GM12878 (cell line): ENCODE data around the gene DCAF7. TPM values are rescaled to one million over a fixed set of nuclear protein-coding genes. Genes with fewer than 3 reads are reported as not detected.

ENCODE experiments used
- BACH1 ChIP-seq: fragments of 450-650 bp; IDR thresholded peaks from 2 replicates; pipeline ENCODE4 v1.6.1; 2017; ENCODE audit warnings: mild to moderate bottlenecking, borderline replicate concordance
- CREM ChIP-seq: IDR thresholded peaks from 2 replicates; pipeline ENCODE4 v1.6.1; 2014; ENCODE audit warnings: antibody characterized with exemption, low read depth
- EP300 ChIP-seq, 2 experiments: fragments of 150-350 bp in 1 of 2; IDR thresholded peaks; 2 replicates each; pipeline ENCODE4 v1.6.1; 2011 to 2012; ENCODE audit warnings: low read depth in 2 of 2, low read length in 2 of 2, borderline replicate concordance in 1 of 2, improper control_type of control experiment in 1 of 2, inconsistent platforms in 1 of 2; ENCODE audit not compliant: control insufficient read depth in 1 of 2
- IKZF2 ChIP-seq, 2 experiments: fragments of 450-650 bp; IDR thresholded peaks; 2 replicates each; pipeline ENCODE4 v1.6.1; 2017; ENCODE audit warnings: mild to moderate bottlenecking in 2 of 2, moderate library complexity in 2 of 2
- NFIC ChIP-seq: IDR thresholded peaks from 2 replicates; pipeline ENCODE4 v1.6.1; 2012; ENCODE audit warnings: low read depth, mild to moderate bottlenecking, inconsistent platforms, low read length, moderate library complexity
- NFXL1 ChIP-seq: fragments of 450-650 bp; IDR thresholded peaks from 2 replicates; pipeline ENCODE4 v1.6.1; 2017; ENCODE audit warnings: antibody characterized with exemption, mild to moderate bottlenecking, borderline replicate concordance
- RUNX3 ChIP-seq: IDR thresholded peaks from 2 replicates; pipeline ENCODE4 v1.6.1; 2012; ENCODE audit warnings: low read length, inconsistent platforms
- ZNF217 ChIP-seq: fragments of 450-650 bp; IDR thresholded peaks from 2 replicates; pipeline ENCODE4 v1.6.1; 2017; ENCODE audit warnings: antibody characterized with exemption, mild to moderate bottlenecking
- polyA plus RNA-seq, 11 experiments: library from polyadenylated mRNA; depleted of rRNA in 4 of 11; unstranded in 6 of 11; stranded (reverse) in 5 of 11; fragments of >200 nt; fragmentation: Nextera tagmentation in 4 of 11; fragmentation: Illumina TruSeq in 1 of 11; extraction: Ambion mirVana in 4 of 11; extraction: Trizol in 1 of 11; gene quantifications; 1 replicate in 1 of 11; 2 replicates in 10 of 11; pipeline versions ENCODE4 v1.2.1 to v1.2.3, GENCODE V29; 2011 to 2016; ENCODE audit warnings: inconsistent platforms in 2 of 11, missing spikeins in 2 of 11, low read depth in 1 of 11
- total RNA-seq, 4 experiments: library from RNA; depleted of rRNA in 3 of 4; stranded (reverse); fragments of >200 nt in 3 of 4; fragmentation: Illumina TruSeq in 1 of 4; extraction: Trizol in 1 of 4; gene quantifications; 2 replicates each; pipeline versions ENCODE4 v1.2.1 to v1.2.3, GENCODE V29; 2013 to 2021
- TF ChIP-seq, protein P1 (sequence below): IDR thresholded peaks from 2 replicates; pipeline ENCODE4 v1.6.1; 2012; ENCODE audit warnings: improper control_type of control experiment, low read depth, low read length; ENCODE audit not compliant: insufficient replicate concordance
- TF ChIP-seq, protein P2 (sequence below): fragments of 450-650 bp; IDR thresholded peaks from 2 replicates; pipeline ENCODE4 v1.6.1; 2016; ENCODE audit warnings: mild to moderate bottlenecking, moderate library complexity, borderline replicate concordance

DCAF7 gene
- total and polyA plus RNA-seq, 10 of the 15 experiments (the other 5 are each of a cell fraction or from before 2014, with no cell fraction given) = 27.0 to 103 (median 54.5) TPM

DNA sequence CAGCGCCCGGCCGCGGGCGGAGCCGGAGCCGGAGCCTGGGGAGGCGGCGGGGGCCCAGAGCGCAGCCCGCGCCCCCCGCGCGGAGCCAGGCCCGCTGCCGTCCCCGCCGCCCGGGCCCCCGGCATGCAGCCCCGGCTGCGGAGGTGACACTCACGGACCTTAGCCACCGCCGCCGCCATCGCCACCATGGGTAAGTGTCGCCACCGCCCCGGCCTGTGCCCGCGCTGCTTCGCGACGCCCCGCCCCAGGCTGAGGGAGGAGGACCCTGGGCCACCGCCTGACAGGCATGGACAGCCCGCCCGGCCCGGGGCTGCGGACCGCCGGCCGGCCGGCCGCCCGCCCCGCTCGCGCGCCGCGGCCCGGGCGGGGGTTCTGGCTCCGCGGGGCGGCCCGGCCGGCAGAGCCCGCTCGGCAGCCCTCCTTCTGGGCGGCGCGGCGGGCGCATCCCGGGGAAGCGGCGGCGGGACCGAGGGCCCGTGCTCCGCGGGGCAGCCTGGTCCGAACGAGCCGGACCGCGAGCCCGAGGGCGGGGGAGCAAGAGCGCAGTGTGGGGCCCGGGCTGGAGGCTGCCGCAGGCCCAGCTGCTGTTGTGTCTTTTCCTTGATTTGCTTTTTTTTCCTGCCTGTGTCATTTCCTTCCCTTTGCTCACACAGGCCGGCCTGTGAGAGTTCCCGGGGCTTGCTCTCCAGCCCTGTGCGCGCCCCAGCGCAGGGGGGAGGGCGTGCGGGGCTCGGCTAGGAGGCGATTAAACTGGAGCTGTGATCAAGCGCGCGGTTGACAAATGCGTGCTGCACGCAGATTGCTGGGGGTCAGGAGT, 72.5 kb downstream of the DCAF7 start (continued):
- TF ChIP-seq, protein P1, sequence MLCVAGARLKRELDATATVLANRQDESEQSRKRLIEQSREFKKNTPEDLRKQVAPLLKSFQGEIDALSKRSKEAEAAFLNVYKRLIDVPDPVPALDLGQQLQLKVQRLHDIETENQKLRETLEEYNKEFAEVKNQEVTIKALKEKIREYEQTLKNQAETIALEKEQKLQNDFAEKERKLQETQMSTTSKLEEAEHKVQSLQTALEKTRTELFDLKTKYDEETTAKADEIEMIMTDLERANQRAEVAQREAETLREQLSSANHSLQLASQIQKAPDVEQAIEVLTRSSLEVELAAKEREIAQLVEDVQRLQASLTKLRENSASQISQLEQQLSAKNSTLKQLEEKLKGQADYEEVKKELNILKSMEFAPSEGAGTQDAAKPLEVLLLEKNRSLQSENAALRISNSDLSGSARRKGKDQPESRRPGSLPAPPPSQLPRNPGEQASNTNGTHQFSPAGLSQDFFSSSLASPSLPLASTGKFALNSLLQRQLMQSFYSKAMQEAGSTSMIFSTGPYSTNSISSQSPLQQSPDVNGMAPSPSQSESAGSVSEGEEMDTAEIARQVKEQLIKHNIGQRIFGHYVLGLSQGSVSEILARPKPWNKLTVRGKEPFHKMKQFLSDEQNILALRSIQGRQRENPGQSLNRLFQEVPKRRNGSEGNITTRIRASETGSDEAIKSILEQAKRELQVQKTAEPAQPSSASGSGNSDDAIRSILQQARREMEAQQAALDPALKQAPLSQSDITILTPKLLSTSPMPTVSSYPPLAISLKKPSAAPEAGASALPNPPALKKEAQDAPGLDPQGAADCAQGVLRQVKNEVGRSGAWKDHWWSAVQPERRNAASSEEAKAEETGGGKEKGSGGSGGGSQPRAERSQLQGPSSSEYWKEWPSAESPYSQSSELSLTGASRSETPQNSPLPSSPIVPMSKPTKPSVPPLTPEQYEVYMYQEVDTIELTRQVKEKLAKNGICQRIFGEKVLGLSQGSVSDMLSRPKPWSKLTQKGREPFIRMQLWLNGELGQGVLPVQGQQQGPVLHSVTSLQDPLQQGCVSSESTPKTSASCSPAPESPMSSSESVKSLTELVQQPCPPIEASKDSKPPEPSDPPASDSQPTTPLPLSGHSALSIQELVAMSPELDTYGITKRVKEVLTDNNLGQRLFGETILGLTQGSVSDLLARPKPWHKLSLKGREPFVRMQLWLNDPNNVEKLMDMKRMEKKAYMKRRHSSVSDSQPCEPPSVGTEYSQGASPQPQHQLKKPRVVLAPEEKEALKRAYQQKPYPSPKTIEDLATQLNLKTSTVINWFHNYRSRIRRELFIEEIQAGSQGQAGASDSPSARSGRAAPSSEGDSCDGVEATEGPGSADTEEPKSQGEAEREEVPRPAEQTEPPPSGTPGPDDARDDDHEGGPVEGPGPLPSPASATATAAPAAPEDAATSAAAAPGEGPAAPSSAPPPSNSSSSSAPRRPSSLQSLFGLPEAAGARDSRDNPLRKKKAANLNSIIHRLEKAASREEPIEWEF = no peak
- TF ChIP-seq EP300 (IDR thresholded peaks at IDR 0.05; ENCODE audit: borderline replicate concordance in 1 of 2, control insufficient read depth in 1 of 2, low read depth in 2 of 2, low read length in 2 of 2) = no peak
- TF ChIP-seq BACH1 = peak; percentile 63; the same call in 1 of the 2 replicates
- no peak for TF ChIP-seq NFIC
- no peak for TF ChIP-seq IKZF2 (IDR thresholded peaks at IDR 0.05)
- TF ChIP-seq CREM = no peak
- TF ChIP-seq RUNX3 = no peak
- TF ChIP-seq NFXL1 = no peak
- TF ChIP-seq, protein P2, sequence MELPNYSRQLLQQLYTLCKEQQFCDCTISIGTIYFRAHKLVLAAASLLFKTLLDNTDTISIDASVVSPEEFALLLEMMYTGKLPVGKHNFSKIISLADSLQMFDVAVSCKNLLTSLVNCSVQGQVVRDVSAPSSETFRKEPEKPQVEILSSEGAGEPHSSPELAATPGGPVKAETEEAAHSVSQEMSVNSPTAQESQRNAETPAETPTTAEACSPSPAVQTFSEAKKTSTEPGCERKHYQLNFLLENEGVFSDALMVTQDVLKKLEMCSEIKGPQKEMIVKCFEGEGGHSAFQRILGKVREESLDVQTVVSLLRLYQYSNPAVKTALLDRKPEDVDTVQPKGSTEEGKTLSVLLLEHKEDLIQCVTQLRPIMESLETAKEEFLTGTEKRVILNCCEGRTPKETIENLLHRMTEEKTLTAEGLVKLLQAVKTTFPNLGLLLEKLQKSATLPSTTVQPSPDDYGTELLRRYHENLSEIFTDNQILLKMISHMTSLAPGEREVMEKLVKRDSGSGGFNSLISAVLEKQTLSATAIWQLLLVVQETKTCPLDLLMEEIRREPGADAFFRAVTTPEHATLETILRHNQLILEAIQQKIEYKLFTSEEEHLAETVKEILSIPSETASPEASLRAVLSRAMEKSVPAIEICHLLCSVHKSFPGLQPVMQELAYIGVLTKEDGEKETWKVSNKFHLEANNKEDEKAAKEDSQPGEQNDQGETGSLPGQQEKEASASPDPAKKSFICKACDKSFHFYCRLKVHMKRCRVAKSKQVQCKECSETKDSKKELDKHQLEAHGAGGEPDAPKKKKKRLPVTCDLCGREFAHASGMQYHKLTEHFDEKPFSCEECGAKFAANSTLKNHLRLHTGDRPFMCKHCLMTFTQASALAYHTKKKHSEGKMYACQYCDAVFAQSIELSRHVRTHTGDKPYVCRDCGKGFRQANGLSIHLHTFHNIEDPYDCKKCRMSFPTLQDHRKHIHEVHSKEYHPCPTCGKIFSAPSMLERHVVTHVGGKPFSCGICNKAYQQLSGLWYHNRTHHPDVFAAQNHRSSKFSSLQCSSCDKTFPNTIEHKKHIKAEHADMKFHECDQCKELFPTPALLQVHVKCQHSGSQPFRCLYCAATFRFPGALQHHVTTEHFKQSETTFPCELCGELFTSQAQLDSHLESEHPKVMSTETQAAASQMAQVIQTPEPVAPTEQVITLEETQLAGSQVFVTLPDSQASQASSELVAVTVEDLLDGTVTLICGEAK = no peak
- TF ChIP-seq ZNF217 = no peak
